Measurements from ENCODE around the gene AOC1.

GRCh38 chr7:150823484-150824126, 28.7 kb upstream of the AOC1 start:
- no peak for TF ChIP-seq EZH2 (IDR thresholded peaks at IDR 0.05)
- no peak for TF ChIP-seq POLR2AphosphoS5 (IDR thresholded peaks at IDR 0.05; ENCODE audit: borderline replicate concordance, low read depth, low read length)
- TF ChIP-seq FOXP2 (optimal IDR thresholded peaks at IDR 0.05; ENCODE audit: control extremely low read depth, extremely low read length, insufficient read depth), result no peak

Measured in SK-N-MC (cell line).